OCI-LY7 (cell line): ENCODE results near the gene PPID. TPM values are rescaled to one million over a fixed set of nuclear protein-coding genes. Genes with fewer than 3 reads are reported as not detected.
"Not testable (repeated sequence)": the region's sequence is repeated elsewhere in the genome, so short reads cannot be mapped to it uniquely, and the experiment has no call there.

ENCODE experiments used
- BruUV-seq: library from RNA; stranded (reverse); fragments of 400-500 nt; replicated peaks from 2 replicates; lab custom pipeline; 2021; lab: Mats Ljungman, UMichigan
- CTCF ChIA-PET: fragments of 300-600 bp; sonication (Branson Sonifier 250); formaldehyde crosslinking; loops from one replicate; lab custom pipeline; 2022; ENCODE audit warnings: antibody characterized with exemption; ENCODE audit not compliant: unreplicated experiment; lab: Charles Lee
- POLR2A ChIA-PET: fragments of 300-600 bp; sonication (Branson Sonifier 250); formaldehyde crosslinking; loops from one replicate; lab custom pipeline; 2022; ENCODE audit warnings: antibody characterized with exemption; lab: Charles Lee
- DNase-seq: peaks from one replicate; pipeline ENCODE4 v3.0.0-alpha.2; 2015; ENCODE audit warnings: low spot score
- H2AFZ ChIP-seq: fragments of 200-600 bp; sonication (generic), shearing (Covaris generic); 2 replicates; pipeline ENCODE4 v1.6.1; 2014; ENCODE audit warnings: mild to moderate bottlenecking, antibody characterized with exemption, low read length, moderate library complexity
- H3K27ac ChIP-seq: fragments of 200-600 bp; sonication (generic); 2 replicates; pipeline ENCODE4 v1.5.1; 2014; ENCODE audit warnings: mixed run types, low read depth, mild to moderate bottlenecking, moderate library complexity, low read length, inconsistent platforms; ENCODE audit not compliant: poor library complexity, severe bottlenecking
- H3K36me3 ChIP-seq: fragments of 200-600 bp; sonication (generic); 2 replicates; pipeline ENCODE4 v1.6.1; 2014; ENCODE audit warnings: mild to moderate bottlenecking, antibody characterized with exemption, low read length, moderate library complexity, mixed read lengths; ENCODE audit not compliant: insufficient read depth
- H3K4me1 ChIP-seq: fragments of 200-600 bp; sonication (generic); 2 replicates; pipeline ENCODE4 v1.5.1; 2014; ENCODE audit warnings: mild to moderate bottlenecking, low read length; ENCODE audit not compliant: insufficient read depth, poor library complexity, severe bottlenecking
- H3K4me2 ChIP-seq: fragments of 200-600 bp; sonication (generic); 2 replicates; pipeline ENCODE4 v1.6.1; 2014; ENCODE audit warnings: mild to moderate bottlenecking, low read length
- H3K4me3 ChIP-seq: fragments of 200-600 bp; sonication (generic); 2 replicates; pipeline ENCODE4 v1.5.1; 2014; ENCODE audit warnings: mild to moderate bottlenecking, low read depth, low read length; ENCODE audit not compliant: poor library complexity, severe bottlenecking
- H3K79me2 ChIP-seq: fragments of 200-600 bp; sonication (generic); 2 replicates; pipeline ENCODE4 v1.6.1; 2016; ENCODE audit warnings: low read depth, mild to moderate bottlenecking, low read length, moderate library complexity, mixed read lengths; ENCODE audit not compliant: insufficient read depth
- H3K9me2 ChIP-seq: fragments of 200-600 bp; sonication (generic); 2 replicates; pipeline ENCODE4 v1.6.1; 2016; ENCODE audit warnings: mild to moderate bottlenecking, low read length, mixed read lengths; ENCODE audit not compliant: insufficient read depth
- H3K9me3 ChIP-seq: fragments of 200-600 bp; sonication (generic); 2 replicates; pipeline ENCODE4 v1.6.1; 2014; ENCODE audit warnings: mild to moderate bottlenecking, mixed run types, low read length, mixed read lengths
- H4K20me1 ChIP-seq: fragments of 200-600 bp; sonication (generic); 2 replicates; pipeline ENCODE4 v1.6.1; 2014; ENCODE audit warnings: mild to moderate bottlenecking, antibody characterized with exemption, low read length, moderate library complexity, mixed read lengths; ENCODE audit not compliant: insufficient read depth
- CTCF ChIP-seq: fragments of 200-600 bp; sonication (generic); conservative IDR thresholded peaks from 2 replicates; pipeline ENCODE4 v1.5.1; 2014; ENCODE audit warnings: mild to moderate bottlenecking, antibody characterized with exemption, low read length, moderate library complexity, mixed read lengths
- EZH2phosphoT487 ChIP-seq: fragments of 200-600 bp; sonication (generic); IDR thresholded peaks from 2 replicates; pipeline ENCODE4 v1.6.1; 2018; ENCODE audit warnings: low read depth, borderline replicate concordance, mild to moderate bottlenecking, mixed run types, antibody characterized with exemption, low read length, moderate library complexity, mixed read lengths
- intact Hi-C: fragments of 100-400 bp; cut with micrococcal nuclease; formaldehyde crosslinking; loops from one replicate; pipeline ENCODE4 v1.10.0; 2022; ENCODE audit not compliant: unreplicated experiment
- total RNA-seq, 2 experiments: library from RNA; depleted of rRNA in 1 of 2; stranded (reverse); fragments of >200 nt in 1 of 2; shearing (Covaris generic) in 1 of 2; gene quantifications; 2 replicates each; pipeline ENCODE4 v1.2.3, GENCODE V29; 2014 to 2022

PPID gene
- total RNA-seq, 2 experiments from 2014 or later = 21.2 to 27.3 TPM

- H3K4me1 ChIP-seq = no peaks in the 10 kb centered on the region
- no peaks in the 10 kb centered on the region for H3K9me2 ChIP-seq
- ChIA-PET CTCF (no interaction called here), POLR2A (no interaction called here)
- no peaks in the 10 kb centered on the region for H3K9me3 ChIP-seq
- H3K79me2 ChIP-seq = no peaks in the 10 kb centered on the region
- DNase-seq = no peak
- no peak overlapping the region for H2AFZ ChIP-seq
- intact Hi-C loops = no loop called here
- no peaks in the 10 kb centered on the region for H4K20me1 ChIP-seq
- no peak overlapping the region for H3K4me2 ChIP-seq
- no peak overlapping the region for H3K27ac ChIP-seq
- H3K4me3 ChIP-seq = no peak overlapping the region
- TF ChIP-seq EZH2phosphoT487 (no peak), CTCF (no peak)
- H3K36me3 ChIP-seq = no peaks in the 10 kb centered on the region
- BruUV-seq = no TSS peak
Observed at GRCh38 chr4:158760866-158761265, 37.7 kb upstream of the PPID start.

- H3K9me3 ChIP-seq, CTCF ChIA-PET, DNase-seq, POLR2A ChIA-PET, H3K4me1 ChIP-seq, H3K79me2 ChIP-seq, BruUV-seq, H3K27ac ChIP-seq, H3K4me3 ChIP-seq, intact Hi-C loops, H2AFZ ChIP-seq, H3K9me2 ChIP-seq, H3K4me2 ChIP-seq, H3K36me3 ChIP-seq, H4K20me1 ChIP-seq: not testable (repeated sequence)
Observed at GRCh38 chr4:158759539-158759938, 36.3 kb upstream of the PPID start.

- H2AFZ ChIP-seq = no peak overlapping the region
- H4K20me1 ChIP-seq = no peaks in the 10 kb centered on the region
- BruUV-seq = no TSS peak
- TF ChIP-seq CTCF (no peak), EZH2phosphoT487 (no peak)
- H3K4me1 ChIP-seq = no peaks in the 10 kb centered on the region
- H3K36me3 ChIP-seq = no peaks in the 10 kb centered on the region
- H3K9me2 ChIP-seq = no peaks in the 10 kb centered on the region
- H3K4me2 ChIP-seq = no peak overlapping the region
- no peak overlapping the region for H3K4me3 ChIP-seq
- intact Hi-C loops = no loop called here
- H3K27ac ChIP-seq = no peak overlapping the region
- H3K9me3 ChIP-seq = no peaks in the 10 kb centered on the region
- POLR2A ChIA-PET = no interaction called here
- CTCF ChIA-PET = no interaction called here
- H3K79me2 ChIP-seq = no peaks in the 10 kb centered on the region
- DNase-seq = no peak
Observed at GRCh38 chr4:158758703-158759102, 35.5 kb upstream of the PPID start.
